Right lobe of liver (tissue), 6 donors: ENCODE measurements around the gene SPCS1. TPM values are rescaled to one million over a fixed set of nuclear protein-coding genes. Genes with fewer than 3 reads are reported as not detected.
"Not testable (repeated sequence)": the region's sequence is repeated elsewhere in the genome, so short reads cannot be mapped to it uniquely, and the experiment has no call there.

Source experiments
- ATAC-seq, 4 donors: fragments of 200-7000 bp; cut with Tn5 transposase; one replicate each; pipeline ENCODE4 v1.9.1; 2020; ENCODE audit warnings: mild to moderate bottlenecking in 4 of 4, moderate library complexity in 4 of 4
- DNase-seq, 3 donors: peaks; one replicate each; pipeline ENCODE4 v3.0.0-alpha.2; 2020
- H3K27ac ChIP-seq, 3 donors: fragments of 200-600 bp; one replicate each; pipeline ENCODE4 v1.8.0; 2022
- H3K27me3 ChIP-seq, 2 donors: fragments of 200-600 bp; one replicate each; pipeline ENCODE4 v1.8.0; 2022
- H3K36me3 ChIP-seq, 4 donors: fragments of 200-600 bp; sonication (generic) in 1 of 4; one replicate each; pipeline versions ENCODE4 v1.5.1 to v1.8.0; 2017 to 2022; ENCODE audit warnings: control low read depth in 1 of 4
- H3K4me1 ChIP-seq, 4 donors: fragments of 200-600 bp; sonication (generic) in 1 of 4; one replicate each; pipeline versions ENCODE4 v1.5.1 to v1.8.0; 2017 to 2022; ENCODE audit warnings: control low read depth in 1 of 4
- H3K4me3 ChIP-seq, 3 donors: fragments of 200-600 bp; one replicate each; pipeline ENCODE4 v1.8.0; 2022
- H3K9me3 ChIP-seq, 4 donors: fragments of 200-600 bp; sonication (generic) in 1 of 4; one replicate each; pipeline versions ENCODE4 v1.5.1 to v1.8.0; 2017 to 2022; ENCODE audit warnings: control low read depth in 1 of 4
- CTCF ChIP-seq, 4 donors: fragments of 200-600 bp in 3 of 4; fragments of 450-650 bp in 1 of 4; IDR thresholded peaks; one replicate each; pipeline versions ENCODE4 v1.5.1 to v1.8.0; 2016 to 2022; ENCODE audit warnings: antibody characterized with exemption in 4 of 4, mild to moderate bottlenecking in 2 of 4
- POLR2A ChIP-seq: fragments of 450-650 bp; IDR thresholded peaks from one replicate; pipeline ENCODE4 v1.6.1; 2017; ENCODE audit warnings: antibody characterized with exemption, mild to moderate bottlenecking
- WGBS: methylation state at CpG from one replicate; pipeline ENCODE4 v1.1.6; 2018; ENCODE audit warnings: low coverage, low lambda C conversion rate; ENCODE audit not compliant: insufficient coverage; ENCODE audit errors: missing lambda C conversion rate; 5-methylcytosine and 5-hydroxymethylcytosine counted together
- intact Hi-C, 2 donors: fragments of 100-400 bp; cut with DNase I; formaldehyde crosslinking; loops; one replicate each; pipeline versions ENCODE4 v1.11.2 to v1.14.1; 2022
- total RNA-seq, 6 experiments: library from RNA; depleted of rRNA in 2 of 6; stranded (reverse); fragments of >200 nt in 2 of 6; fragmentation: NEBNext Ultra II Directional in 3 of 6; extraction: Animal tissue kit (Norgen Biotek cat#: 25700) in 3 of 6; gene quantifications; one replicate each; pipeline versions ENCODE4 v1.1.0 to v1.2.4, GENCODE V29; 2016 to 2023
- donor health status: DM: no; HTN: yes; CAD: no.
- donor health status: DM: no; HTN: no; CAD: no.
- donor health status: DM: no; HTN: no; CAD: no.
- donor health status: DM: no; HTN: yes; CAD: no.
- donor health status: DM: no; HTN: yes; CAD: no.

Gene SPCS1
- total RNA-seq, 6 experiments from 2014 or later, result 60.7 to 193 (median 94.1) TPM

GRCh38 chr3:52721730-52722008 lies 15.8 kb downstream of the SPCS1 start:
- Histone ChIP-seq H3K4me1 (peaks cover 0 to 11% (median 5%) of the 10 kb centered on the region in 4 donors), H3K27me3 (no peaks in the 10 kb centered on the region), H3K9me3 (no peaks in the 10 kb centered on the region), H3K36me3 (peaks cover 0 to 3% (median 0%) of the 10 kb centered on the region in 4 donors), H3K4me3 (no peak overlapping the region), H3K27ac (no peak overlapping the region)
- no peak for TF ChIP-seq POLR2A
- TF ChIP-seq CTCF (IDR thresholded peaks at IDR 0.05), result no peak
- DNase-seq, result no peak
- intact Hi-C loops, result no loop called here
- no peak for ATAC-seq
- WGBS, result no CpG with 5 or more reads among the region's 1 CpG

GRCh38 chr3:52722491-52722890 lies 16.6 kb downstream of the SPCS1 start:
- peaks cover 0 to 11% (median 5%) of the 10 kb centered on the region in 4 donors for H3K4me1 ChIP-seq
- no peaks in the 10 kb centered on the region for H3K27me3 ChIP-seq
- H3K36me3 ChIP-seq, result peaks cover 0 to 3% (median 0%) of the 10 kb centered on the region in 4 donors
- no peak for DNase-seq
- no peak for ATAC-seq
- 93% methylated on average over 4 of the region's 7 CpGs for WGBS
- TF ChIP-seq POLR2A, result no peak
- TF ChIP-seq CTCF (IDR thresholded peaks at IDR 0.05), result no peak
- no peak overlapping the region for H3K4me3 ChIP-seq
- intact Hi-C loops, result no loop called here
- H3K27ac ChIP-seq, result no peak overlapping the region
- H3K9me3 ChIP-seq, result no peaks in the 10 kb centered on the region

- Histone ChIP-seq H3K9me3 (no peaks in the 10 kb centered on the region), H3K4me3 (no peak overlapping the region), H3K4me1 (peaks cover 0 to 11% (median 5%) of the 10 kb centered on the region in 4 donors), H3K27me3 (no peaks in the 10 kb centered on the region), H3K27ac (peak overlapping the region in 1 of 3 donors; percentile 32), H3K36me3 (peaks cover 0 to 3% (median under 1%) of the 10 kb centered on the region in 4 donors)
- ATAC-seq (peak in 1 of 4 donors; percentile 15), DNase-seq (no peak)
- intact Hi-C loops, result no loop called here
- TF ChIP-seq POLR2A (no peak), CTCF (IDR thresholded peaks at IDR 0.05) (no peak)
- WGBS, result 100% methylated on average over 2 of the region's 5 CpGs
Measured at GRCh38 chr3:52723935-52724334, 18.0 kb downstream of the SPCS1 start.

- H3K9me3 ChIP-seq, result no peaks in the 10 kb centered on the region
- peaks cover 0 to 11% (median 5%) of the 10 kb centered on the region in 4 donors for H3K4me1 ChIP-seq
- TF ChIP-seq CTCF (IDR thresholded peaks at IDR 0.05), result no peak
- TF ChIP-seq POLR2A, result no peak
- WGBS, result 38% methylated on average over 1 of the region's 1 CpG
- intact Hi-C loops, result no loop called here
- H3K36me3 ChIP-seq, result peaks cover 0 to 7% (median 0%) of the 10 kb centered on the region in 4 donors
- H3K4me3 ChIP-seq, result no peak overlapping the region
- H3K27me3 ChIP-seq, result no peaks in the 10 kb centered on the region
- peak overlapping the region in 2 of 3 donors; percentile 32 to 54 for H3K27ac ChIP-seq
- DNase-seq (no peak), ATAC-seq (peak; percentile 93 to 94 (median 94))
Measured at GRCh38 chr3:52724511-52724910, 18.6 kb downstream of the SPCS1 start.

- H3K27me3 ChIP-seq, H3K27ac ChIP-seq, H3K4me3 ChIP-seq, intact Hi-C loops, ATAC-seq, H3K9me3 ChIP-seq, DNase-seq: not testable (repeated sequence)
- Histone ChIP-seq H3K4me1 (peaks cover 0 to 10% (median 4%) of the 10 kb centered on the region in 4 donors), H3K36me3 (peaks cover 0 to 15% (median 10%) of the 10 kb centered on the region in 4 donors)
- 61% methylated on average over 3 of the region's 3 CpGs for WGBS
Measured at GRCh38 chr3:52728753-52729152, 22.8 kb downstream of the SPCS1 start.
